Panc1 (cell line): ENCODE results near the gene MTERF4.

Experiments
- POLR2AphosphoS5 ChIP-seq: IDR thresholded peaks from 2 replicates; pipeline ENCODE4 v1.6.1; 2012; ENCODE audit warnings: mild to moderate bottlenecking, low read depth, low read length, moderate library complexity
- SIN3A ChIP-seq: IDR thresholded peaks from 2 replicates; pipeline ENCODE4 v1.6.1; 2012; ENCODE audit warnings: low read depth, mild to moderate bottlenecking, low read length, moderate library complexity, borderline replicate concordance; ENCODE audit not compliant: insufficient read depth
- TCF7L2 ChIP-seq: IDR thresholded peaks from 2 replicates; pipeline ENCODE4 v1.6.1; 2011; ENCODE audit warnings: mild to moderate bottlenecking, low read depth, low read length, inconsistent platforms
- TF ChIP-seq, protein P1 (sequence below): fragments of 450-650 bp; IDR thresholded peaks from 2 replicates; pipeline ENCODE4 v1.5.1; 2017; ENCODE audit warnings: mild to moderate bottlenecking
- TF ChIP-seq, protein P2 (sequence below), 2 experiments: IDR thresholded peaks; 2 replicates each; pipeline ENCODE4 v1.6.1; 2011 to 2012; ENCODE audit warnings: low read depth in 2 of 2, control low read depth in 1 of 2, low read length in 1 of 2, mild to moderate bottlenecking in 1 of 2, moderate library complexity in 1 of 2; ENCODE audit not compliant: insufficient read depth in 1 of 2

DNA sequence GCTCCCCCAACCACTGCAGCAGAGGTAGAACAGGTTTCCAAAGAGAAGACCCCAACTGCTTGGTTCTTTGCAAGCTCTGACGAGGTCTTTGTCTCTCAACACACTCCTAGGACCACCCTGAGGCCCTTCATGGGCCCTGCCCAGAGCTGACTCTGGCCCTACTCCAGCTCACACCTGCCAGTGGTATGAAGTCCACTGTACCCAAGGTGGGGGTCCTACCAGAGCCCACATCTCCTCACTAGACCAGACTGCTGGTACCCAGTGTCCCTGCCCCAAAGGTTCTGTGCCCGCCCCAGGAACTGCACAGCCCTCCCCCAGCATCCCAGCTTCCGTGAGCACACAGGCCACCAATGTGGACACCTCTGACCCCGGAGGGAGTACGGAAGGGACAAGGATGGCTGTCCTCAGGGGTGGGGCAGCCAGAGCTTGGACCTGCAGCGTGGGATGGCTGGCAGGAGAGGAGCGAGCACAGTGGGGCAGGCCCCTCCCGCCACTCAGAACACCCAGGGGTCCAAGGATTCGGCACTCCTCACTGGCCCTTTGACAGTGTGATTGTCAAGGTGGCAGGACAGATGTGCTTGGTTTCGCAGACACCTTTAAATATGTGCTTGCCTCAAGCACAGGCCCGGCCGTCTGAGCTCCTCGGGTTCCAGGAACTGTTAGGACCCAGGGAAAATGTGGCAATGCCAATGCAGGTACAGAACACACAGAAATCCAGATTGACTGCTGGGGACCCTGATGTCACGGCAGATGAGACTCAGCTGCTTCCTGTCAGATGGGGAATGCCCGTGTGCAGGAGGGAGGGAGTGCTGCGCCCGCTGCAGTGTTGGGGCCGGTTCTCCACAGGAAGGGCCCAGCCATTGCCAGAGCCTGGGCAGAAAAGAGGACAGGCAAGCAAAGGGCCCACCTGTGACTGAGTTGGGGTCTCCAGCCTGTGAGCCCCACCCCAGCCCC lies 51.2 kb downstream of the MTERF4 start:
- TF ChIP-seq, protein P1, sequence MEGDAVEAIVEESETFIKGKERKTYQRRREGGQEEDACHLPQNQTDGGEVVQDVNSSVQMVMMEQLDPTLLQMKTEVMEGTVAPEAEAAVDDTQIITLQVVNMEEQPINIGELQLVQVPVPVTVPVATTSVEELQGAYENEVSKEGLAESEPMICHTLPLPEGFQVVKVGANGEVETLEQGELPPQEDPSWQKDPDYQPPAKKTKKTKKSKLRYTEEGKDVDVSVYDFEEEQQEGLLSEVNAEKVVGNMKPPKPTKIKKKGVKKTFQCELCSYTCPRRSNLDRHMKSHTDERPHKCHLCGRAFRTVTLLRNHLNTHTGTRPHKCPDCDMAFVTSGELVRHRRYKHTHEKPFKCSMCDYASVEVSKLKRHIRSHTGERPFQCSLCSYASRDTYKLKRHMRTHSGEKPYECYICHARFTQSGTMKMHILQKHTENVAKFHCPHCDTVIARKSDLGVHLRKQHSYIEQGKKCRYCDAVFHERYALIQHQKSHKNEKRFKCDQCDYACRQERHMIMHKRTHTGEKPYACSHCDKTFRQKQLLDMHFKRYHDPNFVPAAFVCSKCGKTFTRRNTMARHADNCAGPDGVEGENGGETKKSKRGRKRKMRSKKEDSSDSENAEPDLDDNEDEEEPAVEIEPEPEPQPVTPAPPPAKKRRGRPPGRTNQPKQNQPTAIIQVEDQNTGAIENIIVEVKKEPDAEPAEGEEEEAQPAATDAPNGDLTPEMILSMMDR, result no peak
- TF ChIP-seq, protein P2, sequence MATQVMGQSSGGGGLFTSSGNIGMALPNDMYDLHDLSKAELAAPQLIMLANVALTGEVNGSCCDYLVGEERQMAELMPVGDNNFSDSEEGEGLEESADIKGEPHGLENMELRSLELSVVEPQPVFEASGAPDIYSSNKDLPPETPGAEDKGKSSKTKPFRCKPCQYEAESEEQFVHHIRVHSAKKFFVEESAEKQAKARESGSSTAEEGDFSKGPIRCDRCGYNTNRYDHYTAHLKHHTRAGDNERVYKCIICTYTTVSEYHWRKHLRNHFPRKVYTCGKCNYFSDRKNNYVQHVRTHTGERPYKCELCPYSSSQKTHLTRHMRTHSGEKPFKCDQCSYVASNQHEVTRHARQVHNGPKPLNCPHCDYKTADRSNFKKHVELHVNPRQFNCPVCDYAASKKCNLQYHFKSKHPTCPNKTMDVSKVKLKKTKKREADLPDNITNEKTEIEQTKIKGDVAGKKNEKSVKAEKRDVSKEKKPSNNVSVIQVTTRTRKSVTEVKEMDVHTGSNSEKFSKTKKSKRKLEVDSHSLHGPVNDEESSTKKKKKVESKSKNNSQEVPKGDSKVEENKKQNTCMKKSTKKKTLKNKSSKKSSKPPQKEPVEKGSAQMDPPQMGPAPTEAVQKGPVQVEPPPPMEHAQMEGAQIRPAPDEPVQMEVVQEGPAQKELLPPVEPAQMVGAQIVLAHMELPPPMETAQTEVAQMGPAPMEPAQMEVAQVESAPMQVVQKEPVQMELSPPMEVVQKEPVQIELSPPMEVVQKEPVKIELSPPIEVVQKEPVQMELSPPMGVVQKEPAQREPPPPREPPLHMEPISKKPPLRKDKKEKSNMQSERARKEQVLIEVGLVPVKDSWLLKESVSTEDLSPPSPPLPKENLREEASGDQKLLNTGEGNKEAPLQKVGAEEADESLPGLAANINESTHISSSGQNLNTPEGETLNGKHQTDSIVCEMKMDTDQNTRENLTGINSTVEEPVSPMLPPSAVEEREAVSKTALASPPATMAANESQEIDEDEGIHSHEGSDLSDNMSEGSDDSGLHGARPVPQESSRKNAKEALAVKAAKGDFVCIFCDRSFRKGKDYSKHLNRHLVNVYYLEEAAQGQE (IDR thresholded peaks at IDR 0.05; ENCODE audit: insufficient read depth in 1 of 2, low read depth in 2 of 2, low read length in 1 of 2), result no peak
- no peak for TF ChIP-seq POLR2AphosphoS5
- TF ChIP-seq TCF7L2, result no peak
- TF ChIP-seq SIN3A, result no peak
